Central memory CD4-positive, alpha-beta T cell (primary cell): ENCODE results near the gene TMEM141.
"Not testable (repeated sequence)": the region's sequence is repeated elsewhere in the genome, so short reads cannot be mapped to it uniquely, and the experiment has no call there.

Source experiments
- DNase-seq: peaks from one replicate; pipeline ENCODE4 v3.0.0; 2022

Gene TMEM141

DNA sequence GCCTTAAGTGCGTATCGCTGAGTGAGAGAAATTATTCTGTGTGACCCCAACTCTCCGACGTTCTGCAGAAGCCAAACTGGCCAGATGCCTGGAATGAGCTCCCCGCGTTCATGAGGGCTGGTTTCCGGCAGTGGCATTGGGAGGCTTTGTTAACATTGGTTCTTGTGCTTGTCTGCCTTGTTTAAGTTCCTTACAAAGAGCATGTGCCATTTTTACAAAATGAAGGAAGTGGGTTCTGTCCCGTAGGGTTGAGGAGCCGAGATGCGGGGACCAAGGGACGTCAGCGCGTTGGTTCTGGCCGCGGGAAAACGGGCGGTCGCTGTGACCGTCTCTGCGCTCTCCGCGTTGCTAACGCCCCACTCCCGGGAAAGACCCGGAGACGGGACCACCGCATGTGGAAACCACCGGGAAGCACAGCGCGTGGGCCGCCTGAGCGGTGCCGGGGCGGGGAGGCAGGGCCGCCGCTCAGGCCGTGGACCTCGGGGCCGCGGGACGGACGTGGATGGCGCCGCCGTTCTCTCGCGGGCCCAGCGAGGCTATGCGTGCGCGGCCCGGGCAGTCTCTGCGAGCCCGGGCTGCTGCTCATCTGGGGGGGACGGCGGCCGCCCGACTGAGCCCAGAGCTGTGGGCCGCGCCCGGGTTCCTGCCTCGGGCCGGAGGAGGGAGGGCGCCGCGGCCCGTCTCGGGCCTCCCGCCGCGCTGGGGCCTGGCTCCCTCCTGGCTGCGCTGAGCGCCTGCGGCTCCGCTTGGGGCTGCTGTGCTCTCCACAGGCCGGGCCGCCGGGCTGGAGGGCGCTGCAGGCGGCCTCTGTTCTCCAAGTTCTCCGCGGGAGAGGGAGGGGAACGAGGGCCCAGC is 30.1 kb downstream of the TMEM141 start:
- no peak for DNase-seq

DNA sequence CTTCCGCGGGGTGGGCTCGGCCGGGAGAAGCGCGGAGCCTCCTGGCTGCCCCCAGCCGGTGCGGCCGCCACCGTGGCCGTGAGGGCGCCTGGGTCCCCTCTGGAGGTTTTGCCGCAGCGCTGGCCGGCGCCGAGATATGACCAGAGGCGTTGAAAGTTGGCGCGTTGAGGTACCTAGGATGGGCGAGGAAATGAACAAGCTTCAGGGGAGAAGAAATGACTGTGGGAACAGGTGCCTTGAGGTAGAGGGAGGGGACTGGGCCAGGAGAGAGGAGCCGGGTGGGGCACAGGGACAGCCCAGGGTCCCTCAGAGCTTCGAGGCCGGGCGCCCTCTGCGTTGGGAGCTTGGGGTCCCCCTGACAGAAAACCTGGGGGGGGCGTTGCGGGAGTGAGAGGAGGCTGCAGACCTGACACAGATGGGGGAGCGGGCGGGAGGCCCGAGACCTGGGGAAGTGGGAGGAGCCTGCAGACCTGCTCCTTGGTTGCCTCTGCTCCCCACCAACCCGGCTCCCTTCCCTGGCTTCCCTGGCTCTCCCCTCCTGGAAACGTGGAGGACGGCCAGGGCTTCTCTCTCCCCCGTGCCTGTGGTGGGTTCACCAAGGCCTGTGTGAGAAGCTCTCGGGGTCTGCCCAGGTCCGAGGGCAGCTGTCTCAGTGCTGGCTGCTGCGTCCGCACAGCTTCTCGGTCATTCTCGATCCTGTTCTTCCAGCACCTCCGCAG is 30.8 kb downstream of the TMEM141 start:
- DNase-seq, result no peak

GRCh38 chr9:136823136-136824046 is 32.2 kb downstream of the TMEM141 start:
- no peak for DNase-seq

- no peak for DNase-seq
These were observed 33.5 kb downstream of the TMEM141 start for GRCh38 chr9:136824496-136825225.

DNA sequence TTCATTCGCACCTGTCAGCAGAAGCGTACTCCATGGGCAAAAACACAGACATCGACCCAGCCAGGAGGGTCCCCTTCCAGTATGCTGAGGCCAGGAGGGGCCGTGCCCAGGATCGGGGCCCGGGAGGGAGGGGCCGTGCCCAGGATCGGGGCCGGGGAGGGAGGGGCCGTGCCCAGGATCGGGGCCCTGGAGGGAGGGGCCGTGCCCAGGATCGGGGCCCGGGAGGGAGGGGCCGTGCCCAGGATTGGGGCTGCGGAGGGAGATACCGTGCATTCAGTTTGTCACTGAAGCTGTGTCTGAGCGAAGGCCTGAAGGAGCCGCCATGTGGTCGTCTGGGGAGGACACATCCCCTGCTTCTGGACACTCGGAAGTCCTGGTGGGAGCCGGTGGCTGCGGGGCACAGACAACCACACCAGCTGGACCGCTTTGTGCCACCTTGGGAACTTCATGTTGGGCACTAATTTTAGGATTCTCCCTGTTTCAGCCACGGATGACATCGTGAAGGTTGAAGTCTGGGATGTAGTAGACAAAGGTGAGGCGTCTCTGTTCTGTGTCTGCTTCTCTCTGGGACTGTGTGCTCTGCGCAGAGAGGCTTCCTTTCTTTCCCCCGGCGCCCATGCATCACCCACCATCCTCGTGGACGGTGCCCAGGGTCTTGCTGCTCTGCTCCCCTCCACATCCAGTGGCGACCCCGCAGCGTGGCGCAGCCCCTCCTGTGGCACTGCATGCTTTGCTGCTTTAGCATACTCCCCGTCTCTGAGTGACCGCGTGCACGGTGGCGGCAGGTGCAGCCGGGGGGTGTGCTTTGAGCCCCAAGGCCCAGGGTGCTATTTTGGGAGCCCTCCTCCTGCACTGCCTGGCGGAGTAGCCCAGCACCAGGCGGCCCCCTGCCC is 34.4 kb downstream of the TMEM141 start:
- no peak for DNase-seq

GRCh38 chr9:136826188-136826541 is 35.0 kb downstream of the TMEM141 start:
- no peak for DNase-seq

GRCh38 chr9:136826703-136827582 is 35.8 kb downstream of the TMEM141 start:
- no peak for DNase-seq

- DNase-seq, result no peak
These were observed 36.8 kb downstream of the TMEM141 start for GRCh38 chr9:136827794-136828473.

DNA sequence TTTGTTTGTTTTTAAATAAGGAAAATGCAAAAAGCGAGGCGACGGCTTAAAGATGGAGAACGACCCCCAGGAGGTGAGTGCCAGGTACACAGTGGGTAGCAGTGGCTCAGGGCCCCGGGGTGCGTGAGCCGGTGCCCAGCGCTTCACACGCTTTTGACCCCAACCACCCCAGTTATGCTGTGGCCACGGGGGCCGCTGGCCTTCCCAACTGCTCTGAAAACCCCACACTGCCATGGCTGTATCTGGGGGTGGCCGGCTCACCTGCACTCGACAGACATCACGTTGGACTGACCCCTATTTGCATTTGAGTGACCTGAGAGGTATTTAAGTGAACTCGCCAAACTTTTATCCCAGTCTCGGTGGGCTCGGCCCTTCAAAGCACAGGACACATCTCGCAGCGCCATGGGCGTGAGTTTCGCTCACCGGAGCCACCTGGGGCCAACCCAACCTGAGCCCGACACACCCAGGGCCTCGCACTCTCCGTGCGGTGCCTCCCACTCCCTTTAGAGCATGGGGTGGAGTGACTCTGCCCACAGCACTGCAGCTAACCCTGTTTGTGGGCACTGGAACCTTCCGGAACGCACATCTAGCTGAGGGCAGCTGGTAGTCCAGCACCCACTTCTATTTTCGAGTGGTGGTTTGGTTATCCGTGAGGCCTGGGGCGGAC is 37.5 kb downstream of the TMEM141 start:
- DNase-seq, result no peak

- DNase-seq, result no peak
These were observed 38.3 kb downstream of the TMEM141 start for GRCh38 chr9:136829412-136829811.

DNA sequence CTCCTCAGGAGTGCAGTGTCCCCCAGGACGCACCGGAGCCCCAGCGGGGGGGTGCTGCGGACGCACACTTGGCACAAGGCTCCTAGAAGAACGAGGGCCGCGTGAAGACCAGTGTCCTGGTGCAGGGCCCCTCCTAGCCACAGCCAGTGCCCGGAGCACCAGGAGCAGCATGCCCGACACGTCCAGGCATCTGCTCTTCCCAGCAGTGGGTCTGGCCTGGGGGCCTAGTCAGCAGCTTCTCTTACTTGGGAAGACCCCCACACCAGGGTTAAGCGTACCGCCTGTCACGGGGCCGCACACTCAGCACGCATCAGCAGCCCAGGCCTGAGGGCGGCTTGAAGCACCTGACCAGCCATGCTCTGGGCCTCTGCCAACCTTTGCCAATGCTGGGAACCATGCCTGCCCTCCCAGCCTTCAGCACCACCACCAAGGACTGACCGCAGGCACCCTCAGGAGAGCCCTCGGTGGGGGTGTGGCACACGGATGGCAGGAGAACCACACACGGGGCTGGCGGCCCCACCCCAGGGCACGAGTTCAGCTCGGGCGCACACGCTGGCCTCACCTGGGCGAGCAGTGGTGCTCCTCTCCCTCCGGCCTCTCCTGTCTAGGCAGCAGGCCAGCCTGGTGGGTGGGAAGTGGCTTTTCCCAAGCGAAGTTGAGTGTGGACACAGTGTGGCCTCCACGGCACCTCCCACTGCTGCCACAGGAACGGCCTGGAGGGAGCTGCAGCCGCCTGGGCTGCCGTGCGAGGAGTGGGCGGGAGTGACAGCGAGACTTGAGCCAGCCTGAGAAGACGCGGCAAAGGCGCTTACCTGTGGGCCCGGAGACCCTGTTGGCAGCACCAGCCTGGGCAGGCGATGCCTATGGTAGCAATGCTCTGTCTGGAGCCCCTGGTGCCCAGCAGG is 39.1 kb downstream of the TMEM141 start:
- no peak for DNase-seq

GRCh38 chr9:136831002-136831719 is 40.0 kb downstream of the TMEM141 start:
- no peak for DNase-seq

DNA sequence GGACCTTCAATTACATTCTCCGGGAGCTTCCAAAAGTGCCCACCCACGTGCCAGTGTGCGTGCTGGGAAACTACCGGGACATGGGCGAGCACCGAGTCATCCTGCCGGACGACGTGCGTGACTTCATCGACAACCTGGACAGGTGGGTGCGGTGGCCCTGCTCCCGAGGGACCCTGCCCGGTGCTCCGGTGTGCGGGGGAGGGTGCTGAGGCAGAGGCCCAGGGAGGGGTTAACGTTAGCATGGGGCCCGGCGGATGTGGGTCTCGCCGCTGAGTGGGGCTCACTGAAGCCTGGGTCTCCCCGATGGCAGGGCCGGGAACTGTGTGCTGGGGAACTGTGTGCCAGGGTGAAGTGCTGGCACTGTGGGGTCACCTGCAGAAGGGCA is 40.6 kb downstream of the TMEM141 start:
- DNase-seq, result no peak

DNA sequence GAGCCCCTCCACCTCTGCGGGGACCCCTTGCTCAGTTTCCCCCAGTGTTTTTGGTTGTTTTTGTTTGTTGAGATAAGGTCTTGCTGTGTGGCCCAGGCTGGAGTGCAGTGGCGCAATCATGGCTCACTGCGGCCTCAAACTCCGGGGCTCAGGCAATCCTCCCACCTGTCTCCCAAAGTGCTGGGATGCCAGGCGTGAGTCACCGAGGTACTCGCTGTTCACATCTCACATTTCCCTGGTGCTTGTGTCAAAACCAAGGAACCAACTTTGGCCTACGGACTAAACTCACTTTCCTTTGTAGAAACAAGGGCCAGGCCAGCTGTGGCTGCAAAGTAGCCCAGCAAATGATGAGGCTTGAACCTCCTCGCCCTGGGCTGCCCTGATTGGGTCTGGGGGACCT is 41.4 kb downstream of the TMEM141 start:
- DNase-seq, result no peak

GRCh38 chr9:136833381-136834048 is 42.4 kb downstream of the TMEM141 start:
- not testable (repeated sequence) for DNase-seq

DNA sequence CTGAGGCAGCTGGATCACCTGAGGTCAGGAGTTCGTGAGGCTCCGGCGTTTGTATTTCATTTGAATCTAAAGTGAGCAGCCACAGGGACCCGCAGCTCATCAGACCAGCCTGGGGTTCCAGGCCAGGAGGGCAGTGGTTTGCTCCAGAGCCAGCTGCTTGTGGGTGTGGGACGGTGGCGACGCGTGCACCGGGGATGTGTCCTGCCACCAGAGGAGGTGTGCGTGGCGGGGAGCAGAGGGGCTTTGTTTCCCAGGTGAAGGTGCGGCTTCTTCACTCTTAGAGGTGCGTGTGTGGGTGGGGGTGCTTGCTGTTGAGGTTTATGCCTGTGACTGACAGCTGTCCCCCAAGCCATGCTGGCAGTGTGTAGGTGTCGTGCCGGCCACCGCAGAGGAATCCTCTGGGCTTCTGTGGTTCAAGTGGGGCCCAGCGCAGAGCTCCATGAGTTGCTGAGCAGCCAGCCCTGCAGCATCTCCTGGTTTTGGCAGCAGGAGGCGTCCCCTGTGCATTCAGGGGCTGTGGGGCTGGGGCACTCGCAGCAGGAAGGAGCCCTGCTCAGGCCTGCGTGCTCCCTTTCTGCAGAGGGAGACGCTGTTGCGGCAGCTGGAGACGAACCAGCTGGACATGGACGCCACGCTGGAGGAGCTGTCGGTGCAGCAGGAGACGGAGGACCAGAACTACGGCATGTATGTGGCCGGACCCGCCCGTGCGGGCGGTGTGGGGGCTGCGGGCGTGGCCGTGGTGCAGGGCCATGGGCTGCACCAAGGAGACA is 44.2 kb downstream of the TMEM141 start:
- DNase-seq, result no peak
